Heart right ventricle (tissue), 16 donors: Measurements from ENCODE around the gene MYH15. TPM values are rescaled to one million over a fixed set of nuclear protein-coding genes. Genes with fewer than 3 reads are reported as not detected.

Source experiments
- ATAC-seq, 8 donors: fragments of 200-7000 bp; cut with Tn5 transposase; one replicate each; pipeline ENCODE4 v1.9.1; 2020; ENCODE audit warnings: mild to moderate bottlenecking in 8 of 8, moderate library complexity in 8 of 8, moderate number of reproducible peaks in 1 of 8
- DNase-seq, 2 donors: peaks; one replicate each; pipeline ENCODE4 v3.0.0-alpha.2; 2020
- H3K27ac ChIP-seq, 10 donors: fragments of 200-600 bp; sonication (generic) in 2 of 10; one replicate each; pipeline versions ENCODE4 v1.5.0 to v1.8.0; 2020 to 2022; ENCODE audit warnings: mild to moderate bottlenecking in 3 of 10
- H3K27me3 ChIP-seq, 7 donors: fragments of 200-600 bp; one replicate each; pipeline ENCODE4 v1.8.0; 2021 to 2022; ENCODE audit warnings: mild to moderate bottlenecking in 2 of 7
- H3K36me3 ChIP-seq, 9 donors: fragments of 200-600 bp; sonication (generic) in 1 of 9; one replicate each; pipeline versions ENCODE4 v1.5.0 to v1.8.0; 2020 to 2022; ENCODE audit warnings: mild to moderate bottlenecking in 2 of 9
- H3K4me1 ChIP-seq, 9 donors: fragments of 200-600 bp; sonication (generic) in 1 of 9; one replicate each; pipeline versions ENCODE4 v1.5.0 to v1.8.0; 2020 to 2022; ENCODE audit warnings: mild to moderate bottlenecking in 4 of 9
- H3K4me3 ChIP-seq, 10 donors: fragments of 200-600 bp; sonication (generic) in 2 of 10; one replicate each; pipeline versions ENCODE4 v1.5.0 to v1.8.0; 2020 to 2022; ENCODE audit warnings: mild to moderate bottlenecking in 7 of 10, moderate library complexity in 2 of 10
- H3K9me3 ChIP-seq, 11 donors: fragments of 200-600 bp in 10 of 11; sonication (generic) in 2 of 11; one replicate each; pipeline versions ENCODE4 v1.5.0 to v1.8.0; 2013 to 2022; ENCODE audit warnings: mild to moderate bottlenecking in 2 of 11, control low read depth in 1 of 11, moderate library complexity in 1 of 11
- CTCF ChIP-seq, 9 donors: fragments of 200-600 bp; sonication (generic) in 2 of 9; IDR thresholded peaks; one replicate each; pipeline versions ENCODE4 v1.5.0 to v1.8.0; 2021 to 2022; ENCODE audit warnings: antibody characterized with exemption in 9 of 9, mild to moderate bottlenecking in 5 of 9, moderate library complexity in 1 of 9
- WGBS, 2 donors: extraction: QIAGEN DNeasy Blood & Tissue Kit; methylation state at CpG; one replicate each; pipeline ENCODE4 v1.1.7; 2013; ENCODE audit warnings: inconsistent platforms in 1 of 2; 5-methylcytosine and 5-hydroxymethylcytosine counted together
- intact Hi-C, 10 donors: fragments of 100-400 bp; cut with DNase I; formaldehyde crosslinking; loops; one replicate each; pipeline versions ENCODE4 v1.11.1 to v1.14.2; 2022
- polyA plus RNA-seq, 2 donors: library from polyadenylated mRNA; stranded (reverse); fragments of 200-250 nt; gene quantifications; one replicate each; pipeline ENCODE4 v1.2.3, GENCODE V29; 2013
- total RNA-seq, 10 donors: library from RNA; stranded (reverse); fragmentation: NEBNext Ultra II Directional in 3 of 10; extraction: Animal tissue kit (Norgen Biotek cat#: 25700) in 3 of 10; gene quantifications; one replicate each; pipeline versions ENCODE4 v1.2.1 to v1.2.4, GENCODE V29; 2021 to 2023
- donor health status: Arrhythmogenic right ventricular cardiomyopathy.
- donor health status: ischemic (EF 13 %, LVEDD 7.1; RV severe dilation, severe dysfunction).
- donor health status: healthy with polysubstance abuse.
- donor health status: DM: no; HTN: yes; CAD: no.
- donor health status: DM: no; HTN: no; CAD: no.
- donor health status: ischemic (EF 25% LVEDD 6.9; RV normal size, moderate dysfunction).
- donor health status: ischemic (EF 25% LVEDD 5.7; RV mildly dilated, moderate dysfunction).
- donor health status: healthy.
- donor health status: DM: yes; HTN: yes; CAD: no.
- donor health status: Ischemic cardiomyopathy.
- donor health status: ischemic (EF 35%, LVEDD 5.7; RV mildly dilated, moderate dysfunction).
- donor health status: nonischemic (EF 11% LVEDD 7.7; RV severe dilation, severe dysfunction).
- donor health status: DM: yes; HTN: yes; CAD: no.
- donor health status: PGD.
- donor health status: ischemic (EF 29% LVEDD 5.4; RV normal size, mild dysfunction).
- donor health status: nonischemic (EF 23%, LVEDD 6.1; RV moderate dilation, normal function).

Gene MYH15
- total and polyA plus RNA-seq, 12 donors, result 0.12 to 1.1 (median 0.26) TPM

GRCh38 chr3:108430540-108430939 lies 79.9 kb downstream of the MYH15 start:
- Histone ChIP-seq H3K9me3 (peaks cover 0 to 10% (median 0%) of the 10 kb centered on the region in 11 donors), H3K4me3 (no peak overlapping the region), H3K36me3 (no peaks in the 10 kb centered on the region), H3K27ac (no peak overlapping the region), H3K4me1 (no peaks in the 10 kb centered on the region), H3K27me3 (no peaks in the 10 kb centered on the region)
- intact Hi-C loops, result no loop called here
- TF ChIP-seq CTCF (IDR thresholded peaks at IDR 0.05), result no peak
- ATAC-seq (no peak), DNase-seq (no peak)
- WGBS, 2 donors, result 97 to 98% methylated on average over 1 of the region's 1 CpG

GRCh38 chr3:108428586-108428985 lies 81.8 kb downstream of the MYH15 start:
- TF ChIP-seq CTCF (IDR thresholded peaks at IDR 0.05), result no peak
- Histone ChIP-seq H3K36me3 (no peaks in the 10 kb centered on the region), H3K27ac (no peak overlapping the region), H3K4me1 (no peaks in the 10 kb centered on the region), H3K9me3 (peaks cover 0 to 10% (median 0%) of the 10 kb centered on the region in 11 donors), H3K27me3 (no peaks in the 10 kb centered on the region), H3K4me3 (no peak overlapping the region)
- intact Hi-C loops, result no loop called here
- WGBS, 2 donors, result 44 to 58% methylated on average over 3 of the region's 3 CpGs
- no peak for DNase-seq
- peak in 2 of 8 donors; percentile 22 to 42 for ATAC-seq

- Histone ChIP-seq H3K27ac (no peak overlapping the region), H3K36me3 (no peaks in the 10 kb centered on the region), H3K27me3 (no peaks in the 10 kb centered on the region), H3K4me3 (no peak overlapping the region), H3K4me1 (no peaks in the 10 kb centered on the region), H3K9me3 (no peaks in the 10 kb centered on the region)
- no peak for DNase-seq
- no peak for TF ChIP-seq CTCF (IDR thresholded peaks at IDR 0.05)
- no peak for ATAC-seq
- WGBS, 2 donors, result 93 to 98% methylated on average over 2 of the region's 2 CpGs
- intact Hi-C loops, result no loop called here
Measured at GRCh38 chr3:108420926-108421325, 89.5 kb downstream of the MYH15 start.

DNA sequence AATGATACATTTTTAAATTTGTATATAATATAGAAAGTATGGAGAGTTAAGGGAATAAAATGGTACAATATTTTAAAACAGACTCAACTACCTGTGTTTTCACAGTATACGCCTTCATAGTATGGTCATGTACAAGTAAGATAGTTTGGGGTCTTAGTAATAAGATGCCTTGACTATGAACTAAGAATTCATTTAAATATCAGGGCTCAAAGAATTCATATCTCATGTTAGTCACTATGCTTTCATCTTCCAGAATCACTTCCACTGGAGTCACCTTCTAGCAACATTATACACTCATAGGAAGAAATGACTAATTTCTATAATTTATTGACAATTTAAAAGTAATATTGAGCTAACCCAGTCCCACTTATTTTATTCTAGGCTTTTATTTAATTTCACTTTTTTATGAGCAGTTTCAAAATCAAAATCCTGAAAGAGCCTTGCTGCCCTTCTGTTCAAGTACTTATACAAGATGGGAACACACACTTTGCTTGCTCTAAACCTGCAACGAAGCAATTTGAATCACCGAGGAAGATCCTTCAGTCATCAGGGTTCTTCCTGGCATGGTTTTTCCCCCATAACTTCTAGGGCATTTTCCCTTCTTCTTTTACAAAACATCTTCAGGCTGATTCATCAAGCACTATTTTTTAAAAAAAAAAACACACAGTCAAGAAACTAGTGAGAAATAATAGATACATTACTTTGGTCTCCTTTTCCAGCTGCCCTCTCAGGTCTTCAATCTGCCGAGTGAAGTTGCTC lies 94.1 kb downstream of the MYH15 start:
- Histone ChIP-seq H3K27me3 (no peaks in the 10 kb centered on the region), H3K9me3 (no peaks in the 10 kb centered on the region), H3K36me3 (no peaks in the 10 kb centered on the region), H3K27ac (no peak overlapping the region), H3K4me3 (no peak overlapping the region), H3K4me1 (no peaks in the 10 kb centered on the region)
- 93 to 98% methylated on average over 4 of the region's 4 CpGs for WGBS, 2 donors
- intact Hi-C loops, result no loop called here
- no peak for TF ChIP-seq CTCF (IDR thresholded peaks at IDR 0.05)
- ATAC-seq, result no peak
- DNase-seq, result no peak
